SK-N-SH treated with all-trans-retinoic acid at 6 μM for 48 hours (cell line): ENCODE data around the gene ADAMTSL3.

Source experiments
- ATAC-seq: fragments of 200-7000 bp; cut with Tn5 transposase; 3 replicates; pipeline ENCODE4 v1.9.1; 2020; ENCODE audit warnings: mild to moderate bottlenecking, moderate library complexity
- ARNTL ChIP-seq: fragments of 450-650 bp; formaldehyde crosslinking; IDR thresholded peaks from 2 replicates; pipeline ENCODE4 v1.5.0; 2020; ENCODE audit warnings: low read depth, mild to moderate bottlenecking, moderate library complexity, borderline replicate concordance
- BACH2 ChIP-seq: fragments of 250-450 bp; sonication (Bioruptor Pico); IDR thresholded peaks from 2 replicates; pipeline ENCODE4 v1.9.0; 2021; ENCODE audit warnings: mild to moderate bottlenecking, borderline replicate concordance
- CREB5 ChIP-seq: fragments of 250-450 bp; sonication (Bioruptor Pico); IDR thresholded peaks from 2 replicates; pipeline ENCODE4 v1.5.1; 2020; ENCODE audit warnings: low read depth, mild to moderate bottlenecking, moderate library complexity
- CSDC2 ChIP-seq: fragments of 250-450 bp; sonication (Bioruptor Pico); IDR thresholded peaks from 2 replicates; pipeline ENCODE4 v1.5.0; 2020; ENCODE audit warnings: mild to moderate bottlenecking, moderate library complexity
- CSRNP3 ChIP-seq: fragments of 250-450 bp; sonication (Bioruptor Pico); IDR thresholded peaks from 2 replicates; pipeline ENCODE4 v1.5.1; 2021; ENCODE audit warnings: mild to moderate bottlenecking, moderate library complexity
- ESRRG ChIP-seq: fragments of 250-450 bp; sonication (Bioruptor Pico); IDR thresholded peaks from 2 replicates; pipeline ENCODE4 v1.6.1; 2021; ENCODE audit warnings: mild to moderate bottlenecking
- GLIS3 ChIP-seq: fragments of 250-450 bp; sonication (Bioruptor Pico); IDR thresholded peaks from 2 replicates; pipeline ENCODE4 v1.5.0; 2020; ENCODE audit warnings: mild to moderate bottlenecking, moderate library complexity
- OSR1 ChIP-seq: fragments of 250-450 bp; sonication (Bioruptor Pico); IDR thresholded peaks from 2 replicates; pipeline ENCODE4 v1.8.0; 2022; ENCODE audit warnings: moderate library complexity, mild to moderate bottlenecking, inconsistent platforms
- PATZ1 ChIP-seq: fragments of 250-450 bp; sonication (Bioruptor Pico); IDR thresholded peaks from 2 replicates; pipeline ENCODE4 v1.8.0; 2020; ENCODE audit warnings: mild to moderate bottlenecking, moderate library complexity, borderline replicate concordance
- POU6F1 ChIP-seq: fragments of 250-450 bp; sonication (Bioruptor Pico); IDR thresholded peaks from 2 replicates; pipeline ENCODE4 v1.8.0; 2021; ENCODE audit warnings: low read depth, mild to moderate bottlenecking, moderate library complexity, borderline replicate concordance
- PPARA ChIP-seq: fragments of 250-450 bp; sonication (Bioruptor Pico); IDR thresholded peaks from 2 replicates; pipeline ENCODE4 v1.5.0; 2020; ENCODE audit warnings: mild to moderate bottlenecking, borderline replicate concordance
- RARB ChIP-seq: fragments of 250-450 bp; sonication (Bioruptor Pico); IDR thresholded peaks from 2 replicates; pipeline ENCODE4 v1.8.0; 2021; ENCODE audit warnings: mild to moderate bottlenecking, moderate library complexity
- SNAI2 ChIP-seq: fragments of 250-450 bp; sonication (Bioruptor Pico); IDR thresholded peaks from 2 replicates; pipeline ENCODE4 v1.5.0; 2020; ENCODE audit warnings: mild to moderate bottlenecking, moderate library complexity
- TCF4 ChIP-seq: fragments of 250-450 bp; sonication (Bioruptor Pico); IDR thresholded peaks from 2 replicates; pipeline ENCODE4 v1.8.0; 2021; ENCODE audit warnings: mild to moderate bottlenecking, moderate library complexity, borderline replicate concordance
- TOX ChIP-seq: fragments of 250-450 bp; sonication (Bioruptor Pico); IDR thresholded peaks from 2 replicates; pipeline ENCODE4 v1.8.0; 2021; ENCODE audit warnings: mild to moderate bottlenecking, moderate library complexity, borderline replicate concordance
- ZC3H10 ChIP-seq: fragments of 250-450 bp; sonication (Bioruptor Pico); IDR thresholded peaks from 2 replicates; pipeline ENCODE4 v1.5.1; 2021; ENCODE audit warnings: mild to moderate bottlenecking, moderate library complexity
- ZFP3 ChIP-seq: fragments of 250-450 bp; sonication (Bioruptor Pico); IDR thresholded peaks from 2 replicates; pipeline ENCODE4 v1.5.0; 2020; ENCODE audit warnings: mild to moderate bottlenecking, moderate library complexity
- ZFP30 ChIP-seq: fragments of 450-650 bp; formaldehyde crosslinking; IDR thresholded peaks from 2 replicates; pipeline ENCODE4 v1.5.0; 2022; ENCODE audit warnings: mild to moderate bottlenecking, moderate library complexity
- ZNF565 ChIP-seq: fragments of 450-650 bp; formaldehyde crosslinking; conservative IDR thresholded peaks from 2 replicates; pipeline ENCODE4 v1.5.0; 2020; ENCODE audit warnings: low read depth, mild to moderate bottlenecking, moderate library complexity
- ZNF70 ChIP-seq: fragments of 450-650 bp; formaldehyde crosslinking; IDR thresholded peaks from 2 replicates; pipeline ENCODE4 v1.5.0; 2020; ENCODE audit warnings: mild to moderate bottlenecking, moderate library complexity
- ZNF8 ChIP-seq: fragments of 450-650 bp; formaldehyde crosslinking; IDR thresholded peaks from 2 replicates; pipeline ENCODE4 v1.5.0; 2020; ENCODE audit warnings: mild to moderate bottlenecking, moderate library complexity

ADAMTSL3 gene

GRCh38 chr15:83612226-83612625, 41.7 kb upstream of the ADAMTSL3 start:
- ATAC-seq, result no peak
- TF ChIP-seq PATZ1 (CRISPR knock-in tag), result no peak
- TF ChIP-seq ZC3H10 (CRISPR knock-in tag), result no peak
- no peak for TF ChIP-seq TCF4

- TF ChIP-seq RARB (CRISPR knock-in tag) (no peak), BACH2 (CRISPR knock-in tag) (no peak), ZNF70 (no peak), ZFP3 (CRISPR knock-in tag) (no peak), OSR1 (CRISPR knock-in tag) (no peak), POU6F1 (CRISPR knock-in tag) (no peak), ZC3H10 (CRISPR knock-in tag) (no peak)
- ATAC-seq, result no peak
These were observed 40.9 kb upstream of the ADAMTSL3 start for GRCh38 chr15:83612898-83613635.

GRCh38 chr15:83613714-83614113, 40.2 kb upstream of the ADAMTSL3 start:
- ATAC-seq, result no peak
- TF ChIP-seq RARB (CRISPR knock-in tag) (no peak), CSDC2 (CRISPR knock-in tag) (no peak), ZNF8 (no peak), GLIS3 (no peak), TOX (no peak), SNAI2 (CRISPR knock-in tag) (no peak), POU6F1 (CRISPR knock-in tag) (no peak), CREB5 (CRISPR knock-in tag) (no peak), BACH2 (CRISPR knock-in tag) (no peak), ZC3H10 (CRISPR knock-in tag) (no peak), ZFP30 (CRISPR knock-in tag) (no peak), OSR1 (CRISPR knock-in tag) (no peak), TCF4 (no peak), ZNF565 (CRISPR knock-in tag) (no peak)

GRCh38 chr15:83616840-83617239, 37.1 kb upstream of the ADAMTSL3 start:
- no peak for ATAC-seq
- TF ChIP-seq CSDC2 (CRISPR knock-in tag) (no peak), RARB (CRISPR knock-in tag) (no peak), ZC3H10 (CRISPR knock-in tag) (no peak), PPARA (CRISPR knock-in tag) (no peak), ZNF70 (no peak), ZNF565 (CRISPR knock-in tag) (no peak), ESRRG (CRISPR knock-in tag) (no peak), TOX (no peak), GLIS3 (no peak), CREB5 (CRISPR knock-in tag) (no peak), OSR1 (CRISPR knock-in tag) (no peak), PATZ1 (CRISPR knock-in tag) (no peak), CSRNP3 (no peak), ARNTL (no peak)
